ENCODE results near the gene ASMTL. TPM values are rescaled to one million over a fixed set of nuclear protein-coding genes. Genes with fewer than 3 reads are reported as not detected.

Gene ASMTL
- total RNA-seq, 1 donor from 2014 or later = 46.1 TPM

DNA sequence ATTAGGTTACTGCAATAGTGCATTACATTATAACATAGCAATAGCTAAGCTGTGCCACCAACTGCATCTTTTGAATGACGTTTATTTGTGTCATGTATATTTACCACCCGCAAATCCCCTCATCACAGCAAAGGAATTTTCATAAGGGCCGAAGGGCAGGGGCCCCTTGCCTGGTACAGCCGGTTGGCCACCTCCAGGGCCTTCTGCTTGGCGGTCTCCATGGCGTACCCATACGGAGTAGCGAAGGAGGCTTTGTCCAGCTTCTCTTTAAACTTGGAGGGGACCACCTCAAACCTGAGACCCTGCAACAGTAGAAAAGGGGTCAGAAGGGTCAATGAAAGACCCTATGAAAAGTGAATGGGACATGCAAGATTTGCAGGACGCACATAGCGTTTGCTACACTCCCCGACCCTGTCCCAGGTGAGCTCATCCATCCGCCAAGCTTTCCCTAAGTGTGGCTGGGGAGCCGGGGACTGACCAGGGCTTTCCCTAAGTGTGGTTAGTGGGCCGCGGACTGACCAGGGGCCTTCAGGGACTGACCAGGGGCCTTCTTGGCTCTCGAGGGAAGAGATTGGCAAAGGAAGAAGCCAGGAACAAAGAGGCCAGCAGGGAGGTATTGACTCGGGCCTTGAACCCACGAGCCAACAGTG lies 10.6 kb downstream of the ASMTL start:
- H3K27ac ChIP-seq = no peak overlapping the region
- Mint-ChIP-seq H3K27me3 (ENCODE audit: insufficient read depth, low read depth) (peaks cover 10% of the 10 kb centered on the region), H3K27ac (no peak overlapping the region), H3K36me3 (peaks cover 64% of the 10 kb centered on the region), H3K4me1 (no peaks in the 10 kb centered on the region), H3K9me3 (peaks cover 51% of the 10 kb centered on the region), H3K4me3 (no peak overlapping the region)
- no peak overlapping the region for H2AFZ ChIP-seq (replicated peaks)
- no peak for DNase-seq (ENCODE audit: low spot score)
- H3K36me3 ChIP-seq = no peaks in the 10 kb centered on the region
- peaks cover 55% of the 10 kb centered on the region for H3K79me2 ChIP-seq (ENCODE audit: low read depth)
- H3K4me1 ChIP-seq = no peaks in the 10 kb centered on the region
- no peaks in the 10 kb centered on the region for H3K9me3 ChIP-seq (ENCODE audit: low read depth)
- H3K27me3 ChIP-seq = no peaks in the 10 kb centered on the region
- H3K9ac ChIP-seq = no peak overlapping the region
- no peak overlapping the region for H3K4me2 ChIP-seq
- TF ChIP-seq, protein P1, sequence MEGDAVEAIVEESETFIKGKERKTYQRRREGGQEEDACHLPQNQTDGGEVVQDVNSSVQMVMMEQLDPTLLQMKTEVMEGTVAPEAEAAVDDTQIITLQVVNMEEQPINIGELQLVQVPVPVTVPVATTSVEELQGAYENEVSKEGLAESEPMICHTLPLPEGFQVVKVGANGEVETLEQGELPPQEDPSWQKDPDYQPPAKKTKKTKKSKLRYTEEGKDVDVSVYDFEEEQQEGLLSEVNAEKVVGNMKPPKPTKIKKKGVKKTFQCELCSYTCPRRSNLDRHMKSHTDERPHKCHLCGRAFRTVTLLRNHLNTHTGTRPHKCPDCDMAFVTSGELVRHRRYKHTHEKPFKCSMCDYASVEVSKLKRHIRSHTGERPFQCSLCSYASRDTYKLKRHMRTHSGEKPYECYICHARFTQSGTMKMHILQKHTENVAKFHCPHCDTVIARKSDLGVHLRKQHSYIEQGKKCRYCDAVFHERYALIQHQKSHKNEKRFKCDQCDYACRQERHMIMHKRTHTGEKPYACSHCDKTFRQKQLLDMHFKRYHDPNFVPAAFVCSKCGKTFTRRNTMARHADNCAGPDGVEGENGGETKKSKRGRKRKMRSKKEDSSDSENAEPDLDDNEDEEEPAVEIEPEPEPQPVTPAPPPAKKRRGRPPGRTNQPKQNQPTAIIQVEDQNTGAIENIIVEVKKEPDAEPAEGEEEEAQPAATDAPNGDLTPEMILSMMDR (IDR thresholded peaks at IDR 0.05) = no peak
- TF ChIP-seq EZH2 (IDR thresholded peaks at IDR 0.05) (no peak), EZH2phosphoT487 (IDR thresholded peaks at IDR 0.05) (no peak)
- no peak overlapping the region for H3K4me3 ChIP-seq
- no peaks in the 10 kb centered on the region for H4K20me1 ChIP-seq (ENCODE audit: low read depth)
- no peaks in the 10 kb centered on the region for H3F3A ChIP-seq (ENCODE audit: low read depth)

DNA sequence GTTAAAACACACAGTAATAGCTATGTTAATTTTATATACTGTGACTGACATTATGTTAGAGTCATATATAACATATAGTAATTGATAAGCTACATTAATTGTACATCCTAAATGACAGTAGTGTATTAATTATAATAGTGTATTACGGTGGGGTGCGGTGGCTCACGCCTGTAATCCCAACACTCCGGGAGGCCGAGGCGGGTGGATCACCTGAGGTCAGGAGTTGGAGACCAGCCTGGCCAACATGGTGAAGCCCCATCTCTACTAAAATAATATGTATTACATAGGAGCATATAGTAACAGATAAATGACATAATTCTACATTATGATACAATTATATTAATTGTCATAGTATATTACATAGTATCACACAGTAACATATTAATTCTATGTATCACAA lies 12.2 kb downstream of the ASMTL start:
- DNase-seq (ENCODE audit: low spot score) = no peak
- Histone ChIP-seq H3K9ac (no peak overlapping the region), H3F3A (ENCODE audit: low read depth) (no peaks in the 10 kb centered on the region), H3K4me2 (no peak overlapping the region), H3K79me2 (ENCODE audit: low read depth) (peaks cover 40% of the 10 kb centered on the region), H3K4me1 (no peaks in the 10 kb centered on the region), H3K27me3 (no peaks in the 10 kb centered on the region), H3K36me3 (peaks cover 5% of the 10 kb centered on the region), H4K20me1 (ENCODE audit: low read depth) (no peaks in the 10 kb centered on the region), H3K4me3 (no peak overlapping the region), H3K9me3 (ENCODE audit: low read depth) (no peaks in the 10 kb centered on the region), H2AFZ (replicated peaks) (no peak overlapping the region), H3K27ac (no peak overlapping the region)
- H3K4me1 Mint-ChIP-seq = no peaks in the 10 kb centered on the region
- peaks cover 60% of the 10 kb centered on the region for H3K36me3 Mint-ChIP-seq
- no peak for TF ChIP-seq EZH2phosphoT487 (IDR thresholded peaks at IDR 0.05)
- TF ChIP-seq, protein P1 (IDR thresholded peaks at IDR 0.05) = no peak
- H3K4me3 Mint-ChIP-seq = no peak overlapping the region
- peaks cover 9% of the 10 kb centered on the region for H3K27me3 Mint-ChIP-seq (ENCODE audit: insufficient read depth, low read depth)
- peaks cover 42% of the 10 kb centered on the region for H3K9me3 Mint-ChIP-seq
- no peak overlapping the region for H3K27ac Mint-ChIP-seq

- H3K27ac Mint-ChIP-seq = no peak overlapping the region
- H3K4me3 ChIP-seq = no peak overlapping the region
- TF ChIP-seq EZH2 (IDR thresholded peaks at IDR 0.05) = no peak
- no peaks in the 10 kb centered on the region for H3K27me3 ChIP-seq
- H2AFZ ChIP-seq (replicated peaks) = no peak overlapping the region
- peaks cover 7% of the 10 kb centered on the region for H3K4me1 Mint-ChIP-seq
- no peaks in the 10 kb centered on the region for H3K79me2 ChIP-seq (ENCODE audit: low read depth)
- H3K9me3 Mint-ChIP-seq = peaks cover 13% of the 10 kb centered on the region
- DNase-seq (ENCODE audit: low spot score) = no peak
- no peak overlapping the region for H3K4me2 ChIP-seq
- no peak overlapping the region for H3K27ac ChIP-seq
- no peak overlapping the region for H3K4me3 Mint-ChIP-seq
- no peaks in the 10 kb centered on the region for H4K20me1 ChIP-seq (ENCODE audit: low read depth)
- peaks cover 5% of the 10 kb centered on the region for H3K36me3 ChIP-seq
- peaks cover 38% of the 10 kb centered on the region for H3K36me3 Mint-ChIP-seq
- H3F3A ChIP-seq (ENCODE audit: low read depth) = peaks cover 12% of the 10 kb centered on the region
- H3K9ac ChIP-seq = no peak overlapping the region
- no peaks in the 10 kb centered on the region for H3K4me1 ChIP-seq
- no peaks in the 10 kb centered on the region for H3K9me3 ChIP-seq (ENCODE audit: low read depth)
- H3K27me3 Mint-ChIP-seq (ENCODE audit: insufficient read depth, low read depth) = peaks cover 10% of the 10 kb centered on the region
Measured at GRCh38 chrX:1435241-1435895, 17.3 kb downstream of the ASMTL start.

- Histone ChIP-seq H3K27me3 (no peaks in the 10 kb centered on the region), H3K9me3 (ENCODE audit: low read depth) (no peaks in the 10 kb centered on the region), H3K27ac (no peak overlapping the region), H2AFZ (replicated peaks) (no peak overlapping the region), H3K4me2 (no peak overlapping the region), H3K36me3 (peaks cover 5% of the 10 kb centered on the region), H3K4me1 (no peaks in the 10 kb centered on the region), H4K20me1 (ENCODE audit: low read depth) (no peaks in the 10 kb centered on the region), H3K79me2 (ENCODE audit: low read depth) (no peaks in the 10 kb centered on the region), H3K9ac (no peak overlapping the region), H3K4me3 (no peak overlapping the region), H3F3A (ENCODE audit: low read depth) (peaks cover 12% of the 10 kb centered on the region)
- TF ChIP-seq EZH2 (IDR thresholded peaks at IDR 0.05) (no peak), EZH2phosphoT487 (IDR thresholded peaks at IDR 0.05) (no peak)
- TF ChIP-seq, protein P1 (IDR thresholded peaks at IDR 0.05) = no peak
- peaks cover 7% of the 10 kb centered on the region for H3K4me1 Mint-ChIP-seq
- peaks cover 13% of the 10 kb centered on the region for H3K9me3 Mint-ChIP-seq
- no peak for DNase-seq (ENCODE audit: low spot score)
- H3K36me3 Mint-ChIP-seq = peaks cover 38% of the 10 kb centered on the region
- H3K4me3 Mint-ChIP-seq = no peak overlapping the region
- H3K27me3 Mint-ChIP-seq (ENCODE audit: insufficient read depth, low read depth) = peaks cover 10% of the 10 kb centered on the region
- no peak overlapping the region for H3K27ac Mint-ChIP-seq
Measured at GRCh38 chrX:1434871-1435240, 17.9 kb downstream of the ASMTL start.
